OCI-LY7 (cell line): ENCODE results near the gene MSRB2. TPM values are rescaled to one million over a fixed set of nuclear protein-coding genes. Genes with fewer than 3 reads are reported as not detected.

Experiments used
- BruUV-seq: library from RNA; stranded (reverse); fragments of 400-500 nt; replicated peaks from 2 replicates; lab custom pipeline; 2021; lab: Mats Ljungman, UMichigan
- CTCF ChIA-PET: fragments of 300-600 bp; sonication (Branson Sonifier 250); formaldehyde crosslinking; loops from one replicate; lab custom pipeline; 2022; ENCODE audit warnings: antibody characterized with exemption; ENCODE audit not compliant: unreplicated experiment; lab: Charles Lee
- POLR2A ChIA-PET: fragments of 300-600 bp; sonication (Branson Sonifier 250); formaldehyde crosslinking; loops from one replicate; lab custom pipeline; 2022; ENCODE audit warnings: antibody characterized with exemption; lab: Charles Lee
- DNase-seq: peaks from one replicate; pipeline ENCODE4 v3.0.0-alpha.2; 2015; ENCODE audit warnings: low spot score
- H2AFZ ChIP-seq: fragments of 200-600 bp; sonication (generic), shearing (Covaris generic); 2 replicates; pipeline ENCODE4 v1.6.1; 2014; ENCODE audit warnings: mild to moderate bottlenecking, antibody characterized with exemption, low read length, moderate library complexity
- H3K27ac ChIP-seq: fragments of 200-600 bp; sonication (generic); 2 replicates; pipeline ENCODE4 v1.5.1; 2014; ENCODE audit warnings: mixed run types, low read depth, mild to moderate bottlenecking, moderate library complexity, low read length, inconsistent platforms; ENCODE audit not compliant: poor library complexity, severe bottlenecking
- H3K36me3 ChIP-seq: fragments of 200-600 bp; sonication (generic); 2 replicates; pipeline ENCODE4 v1.6.1; 2014; ENCODE audit warnings: mild to moderate bottlenecking, antibody characterized with exemption, low read length, moderate library complexity, mixed read lengths; ENCODE audit not compliant: insufficient read depth
- H3K4me1 ChIP-seq: fragments of 200-600 bp; sonication (generic); 2 replicates; pipeline ENCODE4 v1.5.1; 2014; ENCODE audit warnings: mild to moderate bottlenecking, low read length; ENCODE audit not compliant: insufficient read depth, poor library complexity, severe bottlenecking
- H3K4me2 ChIP-seq: fragments of 200-600 bp; sonication (generic); 2 replicates; pipeline ENCODE4 v1.6.1; 2014; ENCODE audit warnings: mild to moderate bottlenecking, low read length
- H3K4me3 ChIP-seq: fragments of 200-600 bp; sonication (generic); 2 replicates; pipeline ENCODE4 v1.5.1; 2014; ENCODE audit warnings: mild to moderate bottlenecking, low read depth, low read length; ENCODE audit not compliant: poor library complexity, severe bottlenecking
- H3K79me2 ChIP-seq: fragments of 200-600 bp; sonication (generic); 2 replicates; pipeline ENCODE4 v1.6.1; 2016; ENCODE audit warnings: low read depth, mild to moderate bottlenecking, low read length, moderate library complexity, mixed read lengths; ENCODE audit not compliant: insufficient read depth
- H3K9me2 ChIP-seq: fragments of 200-600 bp; sonication (generic); 2 replicates; pipeline ENCODE4 v1.6.1; 2016; ENCODE audit warnings: mild to moderate bottlenecking, low read length, mixed read lengths; ENCODE audit not compliant: insufficient read depth
- H3K9me3 ChIP-seq: fragments of 200-600 bp; sonication (generic); 2 replicates; pipeline ENCODE4 v1.6.1; 2014; ENCODE audit warnings: mild to moderate bottlenecking, mixed run types, low read length, mixed read lengths
- H4K20me1 ChIP-seq: fragments of 200-600 bp; sonication (generic); 2 replicates; pipeline ENCODE4 v1.6.1; 2014; ENCODE audit warnings: mild to moderate bottlenecking, antibody characterized with exemption, low read length, moderate library complexity, mixed read lengths; ENCODE audit not compliant: insufficient read depth
- CTCF ChIP-seq: fragments of 200-600 bp; sonication (generic); conservative IDR thresholded peaks from 2 replicates; pipeline ENCODE4 v1.5.1; 2014; ENCODE audit warnings: mild to moderate bottlenecking, antibody characterized with exemption, low read length, moderate library complexity, mixed read lengths
- EZH2phosphoT487 ChIP-seq: fragments of 200-600 bp; sonication (generic); IDR thresholded peaks from 2 replicates; pipeline ENCODE4 v1.6.1; 2018; ENCODE audit warnings: low read depth, borderline replicate concordance, mild to moderate bottlenecking, mixed run types, antibody characterized with exemption, low read length, moderate library complexity, mixed read lengths
- intact Hi-C: fragments of 100-400 bp; cut with micrococcal nuclease; formaldehyde crosslinking; loops from one replicate; pipeline ENCODE4 v1.10.0; 2022; ENCODE audit not compliant: unreplicated experiment
- total RNA-seq, 2 experiments: library from RNA; depleted of rRNA in 1 of 2; stranded (reverse); fragments of >200 nt in 1 of 2; shearing (Covaris generic) in 1 of 2; gene quantifications; 2 replicates each; pipeline ENCODE4 v1.2.3, GENCODE V29; 2014 to 2022

The MSRB2 gene
- total RNA-seq, 2 experiments from 2014 or later, result 8.1 to 17.6 TPM

GRCh38 chr10:23081891-23082290 lies 13.5 kb upstream of the MSRB2 start:
- Histone ChIP-seq H3K27ac (no peak overlapping the region), H3K4me2 (no peak overlapping the region), H4K20me1 (no peaks in the 10 kb centered on the region), H3K4me1 (no peaks in the 10 kb centered on the region), H2AFZ (no peak overlapping the region), H3K9me2 (no peaks in the 10 kb centered on the region), H3K36me3 (no peaks in the 10 kb centered on the region), H3K79me2 (no peaks in the 10 kb centered on the region), H3K4me3 (no peak overlapping the region), H3K9me3 (no peaks in the 10 kb centered on the region)
- intact Hi-C loops, result no loop called here
- ChIA-PET POLR2A (no interaction called here), CTCF (no interaction called here)
- TF ChIP-seq EZH2phosphoT487 (no peak), CTCF (peak; percentile 62)
- BruUV-seq, result no TSS peak
- no peak for DNase-seq

GRCh38 chr10:23088609-23089008 lies 6.8 kb upstream of the MSRB2 start:
- ChIA-PET POLR2A (interaction anchor here (0.9 kb wide), 1 partner anchor 12 kb away, joined by 4 read pairs; no protein-coding TSS in a partner anchor), CTCF (no interaction called here)
- no peak for TF ChIP-seq CTCF
- no peaks in the 10 kb centered on the region for H3K36me3 ChIP-seq
- H3K4me1 ChIP-seq, result no peaks in the 10 kb centered on the region
- H3K9me2 ChIP-seq, result no peaks in the 10 kb centered on the region
- no peaks in the 10 kb centered on the region for H3K9me3 ChIP-seq
- BruUV-seq, result no TSS peak
- H4K20me1 ChIP-seq, result no peaks in the 10 kb centered on the region
- no peak overlapping the region for H3K4me3 ChIP-seq
- H3K79me2 ChIP-seq, result no peaks in the 10 kb centered on the region
- DNase-seq, result no peak
- intact Hi-C loops, result no loop called here
- no peak overlapping the region for H2AFZ ChIP-seq
- H3K4me2 ChIP-seq, result no peak overlapping the region
- H3K27ac ChIP-seq, result no peak overlapping the region

GRCh38 chr10:23094786-23095403 lies 484 bp upstream of the MSRB2 start:
- ChIA-PET CTCF (interaction anchor here (0.6 kb wide), 1 partner anchor 1982 kb away, joined by 13 read pairs; no protein-coding TSS in a partner anchor), POLR2A (interaction anchor here (0.6 to 1.1 kb wide), 2 partner anchors 9 to 1120 kb away, joined by 4 to 5 read pairs; no protein-coding TSS in a partner anchor)
- BruUV-seq, result no TSS peak
- H3K79me2 ChIP-seq, result no peaks in the 10 kb centered on the region
- no peak overlapping the region for H3K27ac ChIP-seq
- H3K4me3 ChIP-seq, result peak overlapping the region; percentile 91
- no peak overlapping the region for H3K4me2 ChIP-seq
- no peak for DNase-seq
- no peaks in the 10 kb centered on the region for H3K36me3 ChIP-seq
- intact Hi-C loops, result loop anchor here (2.0 to 5.0 kb wide), 2 partner anchors 352 to 1092 kb away; partner anchors contain the start of gene DNAJC1
- no peak overlapping the region for H2AFZ ChIP-seq
- no peaks in the 10 kb centered on the region for H3K9me2 ChIP-seq
- H3K4me1 ChIP-seq, result peaks cover 14% of the 10 kb centered on the region
- H3K9me3 ChIP-seq, result no peaks in the 10 kb centered on the region
- TF ChIP-seq EZH2phosphoT487 (no peak), CTCF (no peak)
- H4K20me1 ChIP-seq, result no peaks in the 10 kb centered on the region
